Measurements from ENCODE around the gene C3orf49. TPM values are rescaled to one million over a fixed set of nuclear protein-coding genes. Genes with fewer than 3 reads are reported as not detected.

C3orf49 gene
- total RNA-seq, 4 donors from 2014 or later = not detected

GRCh38 chr3:63853106-63853505, 34.0 kb downstream of the C3orf49 start:
- in situ Hi-C loops (cut with MboI; ENCODE audit: low sequenced_read_pairs in 4 of 4) = no loop called here
- ATAC-seq (no peak), DNase-seq (no peak)
- Histone ChIP-seq H3K4me3 (no peak overlapping the region), H3K36me3 (no peaks in the 10 kb centered on the region), H3K27ac (no peak overlapping the region), H3K27me3 (no peaks in the 10 kb centered on the region), H3K9me3 (no peaks in the 10 kb centered on the region), H3K4me1 (peaks cover under 1 to 8% of the 10 kb centered on the region in 2 donors)
- intact Hi-C loops (cut with DNase I; ENCODE audit: low total_unique reads) = no loop called here
- TF ChIP-seq POLR2A (IDR thresholded peaks at IDR 0.05) = no peak
- no peak for TF ChIP-seq CTCF (IDR thresholded peaks at IDR 0.05 in 4 of 5, conservative IDR thresholded peaks at IDR 0.05 in 1 of 5)

DNA sequence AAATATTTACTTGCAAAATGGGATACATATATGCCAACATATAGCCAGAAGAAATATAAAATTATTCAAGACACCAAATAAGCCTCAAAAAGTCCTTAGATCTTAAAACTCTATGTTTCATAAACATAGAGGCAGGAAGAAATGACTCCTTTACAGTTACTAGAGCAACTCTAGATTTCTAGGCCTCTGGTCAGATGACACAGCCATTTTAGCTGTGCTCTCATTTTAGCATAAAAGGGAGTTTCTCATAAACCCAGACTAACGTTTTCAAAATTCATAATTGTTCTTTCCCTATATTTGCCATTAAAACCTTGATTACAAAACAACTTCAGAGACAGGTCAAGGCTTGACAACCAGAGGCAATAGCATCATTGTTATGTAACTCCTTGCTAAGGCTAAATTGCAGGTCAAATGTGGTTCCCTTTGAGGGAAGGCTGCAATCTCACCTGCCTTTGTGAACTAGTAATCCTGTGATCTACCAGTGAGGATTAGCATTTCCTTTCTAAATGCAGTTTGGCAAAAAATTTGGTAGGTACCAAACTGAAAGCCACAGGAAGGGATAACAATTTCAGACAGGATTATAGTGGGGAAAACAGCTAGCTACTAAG, 36.3 kb downstream of the C3orf49 start:
- Histone ChIP-seq H3K4me1 (peaks cover 5 to 8% of the 10 kb centered on the region in 2 donors), H3K27me3 (no peaks in the 10 kb centered on the region), H3K27ac (no peak overlapping the region), H3K4me3 (no peak overlapping the region), H3K9me3 (no peaks in the 10 kb centered on the region), H3K36me3 (no peaks in the 10 kb centered on the region)
- in situ Hi-C loops (cut with MboI; ENCODE audit: low sequenced_read_pairs in 4 of 4) (no loop called here), intact Hi-C loops (cut with DNase I; ENCODE audit: low total_unique reads) (no loop called here)
- ATAC-seq = no peak
- TF ChIP-seq POLR2A (IDR thresholded peaks at IDR 0.05) (no peak), CTCF (IDR thresholded peaks at IDR 0.05 in 4 of 5, conservative IDR thresholded peaks at IDR 0.05 in 1 of 5) (no peak)
- DNase-seq = no peak

DNA sequence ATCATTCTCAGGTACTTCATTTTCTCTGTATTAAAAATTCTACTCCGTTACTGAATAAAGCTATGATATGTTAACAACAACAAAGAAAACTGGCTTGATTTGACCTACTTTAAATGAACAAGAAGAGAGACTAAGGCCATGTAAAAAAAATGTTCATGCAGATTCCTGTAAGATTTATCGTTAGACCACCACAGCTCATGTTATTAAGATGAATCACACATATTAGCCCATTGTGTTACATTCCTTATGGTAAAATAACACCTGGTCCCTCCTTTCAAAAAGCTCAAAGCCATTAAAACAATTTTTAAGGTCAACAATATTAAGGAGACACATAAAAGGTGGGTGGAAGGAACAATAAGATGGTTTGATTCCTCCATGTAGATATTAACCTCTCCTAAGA, 38.2 kb downstream of the C3orf49 start:
- no peak for DNase-seq
- ATAC-seq = no peak
- H3K4me1 ChIP-seq = peaks cover 8 to 10% of the 10 kb centered on the region in 2 donors
- no peak for TF ChIP-seq POLR2A (IDR thresholded peaks at IDR 0.05)
- no peak overlapping the region for H3K4me3 ChIP-seq
- in situ Hi-C loops (cut with MboI; ENCODE audit: low sequenced_read_pairs in 4 of 4) (no loop called here), intact Hi-C loops (cut with DNase I; ENCODE audit: low total_unique reads) (no loop called here)
- H3K36me3 ChIP-seq = no peaks in the 10 kb centered on the region
- H3K27ac ChIP-seq = no peak overlapping the region
- H3K9me3 ChIP-seq = no peaks in the 10 kb centered on the region
- H3K27me3 ChIP-seq = no peaks in the 10 kb centered on the region

DNA sequence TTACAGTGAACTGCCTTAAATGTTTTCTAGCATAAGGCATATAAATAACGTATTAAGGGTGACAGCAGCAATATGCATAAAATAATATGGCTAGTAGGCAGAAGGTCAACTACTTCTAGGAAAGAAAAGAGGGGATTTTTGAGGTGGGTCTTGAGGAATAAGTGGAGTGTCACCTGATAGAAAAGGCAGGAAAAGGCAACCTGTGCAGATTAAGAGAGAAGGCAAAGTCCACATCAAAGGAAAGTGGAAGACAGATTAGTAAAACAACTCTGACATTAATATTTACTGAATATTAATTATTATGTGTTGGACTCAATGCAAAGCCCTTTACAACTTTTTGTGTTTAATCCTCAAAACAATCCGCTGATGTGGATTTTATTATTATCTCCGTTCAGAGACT, 41.7 kb downstream of the C3orf49 start:
- TF ChIP-seq CTCF (IDR thresholded peaks at IDR 0.05 in 4 of 5, conservative IDR thresholded peaks at IDR 0.05 in 1 of 5) = no peak
- TF ChIP-seq POLR2A (IDR thresholded peaks at IDR 0.05) = no peak
- DNase-seq (no peak), ATAC-seq (no peak)
- Histone ChIP-seq H3K4me1 (peaks cover 17 to 20% of the 10 kb centered on the region in 2 donors), H3K9me3 (no peaks in the 10 kb centered on the region), H3K36me3 (no peaks in the 10 kb centered on the region), H3K4me3 (no peak overlapping the region), H3K27ac (no peak overlapping the region), H3K27me3 (no peaks in the 10 kb centered on the region)
- intact Hi-C loops (cut with DNase I; ENCODE audit: low total_unique reads) = loop anchor here (10.0 kb wide), 1 partner anchor 134 kb away; no protein-coding TSS in a partner anchor
- in situ Hi-C loops (cut with MboI; ENCODE audit: low sequenced_read_pairs in 4 of 4) = no loop called here

DNA sequence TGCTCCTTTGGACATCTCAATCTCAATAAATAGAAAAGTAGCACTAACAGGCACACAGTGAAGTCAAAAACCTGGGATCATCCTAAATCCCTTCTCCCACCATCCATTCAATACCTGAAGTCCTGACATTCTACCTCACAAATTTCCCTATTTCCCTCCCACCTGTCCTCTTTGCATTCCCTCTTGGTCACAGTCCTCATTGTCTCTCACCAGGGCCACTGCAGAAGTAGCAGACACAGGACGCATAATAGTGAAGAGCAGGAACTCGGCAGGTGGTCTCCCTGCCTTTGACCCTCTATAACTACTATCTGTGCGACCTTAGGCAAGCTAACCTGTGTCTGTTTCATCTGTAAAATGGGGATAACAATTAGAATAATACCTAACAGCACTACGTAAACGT, 42.2 kb downstream of the C3orf49 start:
- peaks cover 17 to 20% of the 10 kb centered on the region in 2 donors for H3K4me1 ChIP-seq
- H3K36me3 ChIP-seq = no peaks in the 10 kb centered on the region
- in situ Hi-C loops (cut with MboI; ENCODE audit: low sequenced_read_pairs in 4 of 4) = no loop called here
- no peaks in the 10 kb centered on the region for H3K9me3 ChIP-seq
- no peak for DNase-seq
- H3K27me3 ChIP-seq = no peaks in the 10 kb centered on the region
- no peak for ATAC-seq
- no peak overlapping the region for H3K4me3 ChIP-seq
- no peak for TF ChIP-seq CTCF (IDR thresholded peaks at IDR 0.05 in 4 of 5, conservative IDR thresholded peaks at IDR 0.05 in 1 of 5)
- no peak for TF ChIP-seq POLR2A (IDR thresholded peaks at IDR 0.05)
- intact Hi-C loops (cut with DNase I; ENCODE audit: low total_unique reads) = loop anchor here (10.0 kb wide), 1 partner anchor 133 kb away; no protein-coding TSS in a partner anchor
- no peak overlapping the region for H3K27ac ChIP-seq

Measured in gastrocnemius medialis (tissue), 4 donors.